Astrocyte of the spinal cord (primary cell): ENCODE measurements around the gene TMEM151A.

ENCODE experiments used
- DNase-seq: peaks from one replicate; pipeline ENCODE4 v3.0.0; 2011; ENCODE audit warnings: low read depth, low spot score
- H3K4me3 ChIP-seq: 2 replicates; pipeline ENCODE4 v1.5.1; 2011; ENCODE audit warnings: low read depth, mild to moderate bottlenecking, low read length, moderate library complexity
- CTCF ChIP-seq: IDR thresholded peaks from 2 replicates; pipeline ENCODE4 v1.5.1; 2012; ENCODE audit warnings: low read depth, mild to moderate bottlenecking, low read length, inconsistent platforms
- in situ Hi-C: cut with HindIII; loops from 2 replicates; pipeline ENCODE4 v1.10.0; 2017; ENCODE audit warnings: low sequenced_read_pairs

The TMEM151A gene

GRCh38 chr11:66329165-66329673 is 37.5 kb downstream of the TMEM151A start:
- DNase-seq = no peak
- TF ChIP-seq CTCF = no peak
- in situ Hi-C loops = no loop called here
- no peak overlapping the region for H3K4me3 ChIP-seq

- no peak for DNase-seq
- no peak for TF ChIP-seq CTCF
- in situ Hi-C loops = no loop called here
- no peak overlapping the region for H3K4me3 ChIP-seq
Measured at GRCh38 chr11:66330931-66331330, 39.2 kb downstream of the TMEM151A start.

DNA sequence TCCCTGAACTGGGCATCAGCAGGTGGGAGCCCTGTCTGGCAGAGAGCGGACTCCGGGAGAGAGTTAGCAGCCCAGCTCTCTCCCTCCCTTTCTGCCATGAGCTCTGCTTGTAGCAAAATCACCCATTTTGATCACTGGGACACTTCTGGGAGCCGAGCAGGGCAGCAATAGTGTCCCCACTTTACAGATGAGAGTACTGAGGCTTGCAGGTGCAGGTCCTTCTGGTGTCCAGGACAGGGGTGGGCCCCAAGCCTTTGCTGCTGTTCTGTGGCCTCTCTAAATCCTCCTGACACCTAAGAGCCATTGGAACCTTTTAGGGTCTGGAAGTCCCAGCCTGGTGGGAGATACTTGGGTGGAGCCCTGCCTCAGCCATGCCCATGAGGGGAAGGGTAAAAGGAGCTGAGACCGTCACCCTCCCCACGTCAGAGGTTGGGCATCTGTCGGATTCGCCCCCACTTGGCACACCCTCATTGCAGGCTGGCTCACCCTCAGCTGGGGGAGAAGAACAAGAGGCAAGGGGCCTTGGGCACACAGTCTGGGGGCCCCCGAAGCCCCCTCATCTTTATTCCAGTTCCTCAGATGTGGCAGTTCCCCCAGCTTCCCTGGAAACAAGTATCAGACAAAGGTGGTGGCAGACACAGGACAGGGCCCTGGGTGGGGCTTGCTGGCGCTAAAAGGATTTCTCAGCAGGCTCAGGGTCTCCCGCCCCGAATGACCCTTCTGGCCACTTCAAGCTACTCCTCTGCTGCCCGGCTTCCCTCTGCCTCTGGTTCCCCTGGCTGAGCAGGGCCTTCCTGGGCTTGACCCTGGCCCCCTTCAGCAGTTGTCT is 40.1 kb downstream of the TMEM151A start:
- no peak for TF ChIP-seq CTCF
- in situ Hi-C loops = no loop called here
- no peak overlapping the region for H3K4me3 ChIP-seq
- no peak for DNase-seq

GRCh38 chr11:66332371-66333219 is 40.9 kb downstream of the TMEM151A start:
- TF ChIP-seq CTCF = no peak
- no peak overlapping the region for H3K4me3 ChIP-seq
- no peak for DNase-seq
- in situ Hi-C loops = no loop called here

DNA sequence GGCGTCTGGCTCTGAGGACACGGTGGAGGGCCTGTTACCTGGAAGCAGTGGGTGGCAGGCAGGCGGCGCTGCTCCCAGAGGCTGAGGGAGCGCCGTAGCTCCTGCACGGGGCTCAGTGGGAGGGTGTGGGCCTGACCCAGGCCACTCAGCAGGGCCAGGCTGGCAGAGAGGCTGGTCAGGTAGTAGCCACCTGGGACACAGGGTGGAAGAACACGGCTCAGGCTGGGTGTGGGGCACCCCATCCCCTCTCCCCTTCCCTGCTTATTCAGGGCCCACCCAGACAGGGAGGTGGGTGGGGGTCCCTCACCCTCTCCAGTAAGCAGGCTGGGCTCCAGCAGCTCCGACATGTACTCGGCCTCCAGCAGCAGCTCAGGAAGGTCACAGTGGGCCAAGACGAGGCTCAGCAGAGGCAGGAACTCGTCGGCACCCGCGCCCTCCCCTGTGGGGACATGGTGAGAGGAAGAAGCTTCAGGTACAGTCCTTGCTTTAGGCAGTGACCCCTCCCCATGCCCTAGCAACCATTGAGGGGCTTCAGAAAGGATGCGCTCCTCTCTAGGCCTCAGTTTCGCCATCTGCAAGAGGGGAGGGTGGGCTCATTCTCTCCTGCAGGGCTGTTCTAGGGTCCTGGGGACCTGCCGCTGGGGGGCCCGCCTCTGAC is 41.7 kb downstream of the TMEM151A start:
- in situ Hi-C loops = no loop called here
- DNase-seq = no peak
- no peak for TF ChIP-seq CTCF
- H3K4me3 ChIP-seq = no peak overlapping the region

- TF ChIP-seq CTCF = no peak
- H3K4me3 ChIP-seq = peak overlapping the region; percentile 81
- in situ Hi-C loops = no loop called here
- DNase-seq = no peak
Measured at GRCh38 chr11:66333896-66334604, 42.4 kb downstream of the TMEM151A start.
